Left ventricle myocardium inferior (tissue), 1 donor: ENCODE data around the gene C20orf141. TPM values are rescaled to one million over a fixed set of nuclear protein-coding genes. Genes with fewer than 3 reads are reported as not detected.
"Not testable (repeated sequence)": the region's sequence is repeated elsewhere in the genome, so short reads cannot be mapped to it uniquely, and the experiment has no call there.

Source experiments
- DNase-seq: peaks from one replicate; pipeline ENCODE4 v3.0.0-alpha.2; 2020
- H3K27ac ChIP-seq: fragments of 200-600 bp; replicated peaks from 2 replicates; pipeline ENCODE4 v1.8.0; 2021
- H3K27me3 ChIP-seq: fragments of 200-600 bp; 2 replicates; pipeline ENCODE4 v1.8.0; 2021; ENCODE audit warnings: low read depth
- H3K36me3 ChIP-seq: fragments of 200-600 bp; 2 replicates; pipeline ENCODE4 v1.8.0; 2021
- H3K4me1 ChIP-seq: fragments of 200-600 bp; 2 replicates; pipeline ENCODE4 v1.8.0; 2021
- H3K4me3 ChIP-seq: fragments of 200-600 bp; 2 replicates; pipeline ENCODE4 v1.8.0; 2021; ENCODE audit warnings: mild to moderate bottlenecking, moderate library complexity
- H3K9me3 ChIP-seq: fragments of 200-600 bp; replicated peaks from 2 replicates; pipeline ENCODE4 v1.8.0; 2021
- CTCF ChIP-seq: fragments of 200-600 bp; IDR thresholded peaks from 2 replicates; pipeline ENCODE4 v1.8.0; 2021; ENCODE audit warnings: antibody characterized with exemption, mild to moderate bottlenecking, borderline replicate concordance
- intact Hi-C: fragments of 100-400 bp; cut with micrococcal nuclease; formaldehyde crosslinking; loops from one replicate; pipeline ENCODE4 v1.11.0; 2022
- total RNA-seq: library from RNA; stranded (reverse); fragmentation: NEBNext Ultra II Directional; extraction: Animal tissue kit (Norgen Biotek cat#: 25700); gene quantifications from one replicate; pipeline ENCODE4 v1.2.1, GENCODE V29; 2021
- donor health status: DM: no; HTN: yes; CAD: no; lungs with severe emphysema.

Gene C20orf141
- total RNA-seq, 1 donor from 2014 or later: not detected

GRCh38 chr20:2829376-2829775, 14.6 kb downstream of the C20orf141 start:
- no peak for TF ChIP-seq CTCF
- no peak for DNase-seq
- Histone ChIP-seq H3K9me3 (no peaks in the 10 kb centered on the region), H3K4me3 (no peak overlapping the region), H3K27ac (no peak overlapping the region), H3K36me3 (no peaks in the 10 kb centered on the region), H3K4me1 (no peaks in the 10 kb centered on the region), H3K27me3 (peaks cover 51% of the 10 kb centered on the region)
- intact Hi-C loops: no loop called here

- H3K4me1 ChIP-seq, intact Hi-C loops, H3K9me3 ChIP-seq, H3K36me3 ChIP-seq, H3K27ac ChIP-seq, DNase-seq, H3K4me3 ChIP-seq: not testable (repeated sequence)
- peaks cover 44% of the 10 kb centered on the region for H3K27me3 ChIP-seq
Observed at GRCh38 chr20:2831206-2831605, 16.4 kb downstream of the C20orf141 start.

GRCh38 chr20:2833761-2834160, 19.0 kb downstream of the C20orf141 start:
- no peak for TF ChIP-seq CTCF
- Histone ChIP-seq H3K4me3 (no peak overlapping the region), H3K27me3 (peaks cover 19% of the 10 kb centered on the region), H3K9me3 (no peaks in the 10 kb centered on the region), H3K36me3 (peaks cover 4% of the 10 kb centered on the region), H3K4me1 (no peaks in the 10 kb centered on the region), H3K27ac (no peak overlapping the region)
- intact Hi-C loops: no loop called here
- DNase-seq: no peak

- Histone ChIP-seq H3K36me3 (peaks cover 4% of the 10 kb centered on the region), H3K4me3 (no peak overlapping the region), H3K4me1 (peaks cover 5% of the 10 kb centered on the region), H3K9me3 (no peaks in the 10 kb centered on the region), H3K27me3 (peaks cover 12% of the 10 kb centered on the region), H3K27ac (no peak overlapping the region)
- TF ChIP-seq CTCF: no peak
- intact Hi-C loops: no loop called here
- no peak for DNase-seq
Observed at GRCh38 chr20:2834401-2835110, 19.8 kb downstream of the C20orf141 start.

GRCh38 chr20:2835331-2835796, 20.6 kb downstream of the C20orf141 start:
- H3K36me3 ChIP-seq: peaks cover 4% of the 10 kb centered on the region
- H3K27me3 ChIP-seq: peaks cover 4% of the 10 kb centered on the region
- peaks cover 13% of the 10 kb centered on the region for H3K4me1 ChIP-seq
- no peak overlapping the region for H3K4me3 ChIP-seq
- H3K9me3 ChIP-seq: no peaks in the 10 kb centered on the region
- no peak for TF ChIP-seq CTCF
- H3K27ac ChIP-seq: no peak overlapping the region
- no peak for DNase-seq
- intact Hi-C loops: no loop called here

- Histone ChIP-seq H3K27ac (no peak overlapping the region), H3K4me1 (peaks cover 20% of the 10 kb centered on the region), H3K36me3 (peaks cover 4% of the 10 kb centered on the region), H3K4me3 (no peak overlapping the region), H3K9me3 (no peaks in the 10 kb centered on the region), H3K27me3 (no peaks in the 10 kb centered on the region)
- intact Hi-C loops: no loop called here
- no peak for TF ChIP-seq CTCF
- DNase-seq: no peak
Observed at GRCh38 chr20:2836035-2836434, 21.2 kb downstream of the C20orf141 start.
